Measurements from ENCODE around the gene FLT3.
"Not testable (repeated sequence)": the region's sequence is repeated elsewhere in the genome, so short reads cannot be mapped to it uniquely, and the experiment has no call there.

DNA sequence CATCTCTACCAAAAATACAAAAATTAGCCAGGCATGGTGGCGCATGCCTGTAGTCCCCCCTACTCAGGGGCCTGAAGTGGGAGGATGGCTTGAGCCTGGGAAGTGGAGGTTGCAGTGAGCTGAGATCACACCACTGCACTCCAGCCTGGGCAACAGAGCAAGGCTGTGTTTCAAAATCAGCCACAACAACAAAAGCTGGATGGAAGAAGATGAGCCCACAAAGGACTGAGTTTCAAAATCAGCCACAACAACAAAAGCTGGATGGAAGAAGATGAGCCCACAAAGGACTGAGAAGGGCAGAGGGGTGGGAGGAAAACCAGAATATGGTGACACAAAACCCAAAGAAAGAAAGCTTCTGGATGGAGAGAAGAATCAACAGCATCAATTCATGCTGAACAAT, 67.9 kb downstream of the FLT3 start:
- TF ChIP-seq POLR2AphosphoS5 (IDR thresholded peaks at IDR 0.05; ENCODE audit: low read depth): peak; percentile 39; the same call in 1 of the 2 replicates
- TF ChIP-seq, protein P1, sequence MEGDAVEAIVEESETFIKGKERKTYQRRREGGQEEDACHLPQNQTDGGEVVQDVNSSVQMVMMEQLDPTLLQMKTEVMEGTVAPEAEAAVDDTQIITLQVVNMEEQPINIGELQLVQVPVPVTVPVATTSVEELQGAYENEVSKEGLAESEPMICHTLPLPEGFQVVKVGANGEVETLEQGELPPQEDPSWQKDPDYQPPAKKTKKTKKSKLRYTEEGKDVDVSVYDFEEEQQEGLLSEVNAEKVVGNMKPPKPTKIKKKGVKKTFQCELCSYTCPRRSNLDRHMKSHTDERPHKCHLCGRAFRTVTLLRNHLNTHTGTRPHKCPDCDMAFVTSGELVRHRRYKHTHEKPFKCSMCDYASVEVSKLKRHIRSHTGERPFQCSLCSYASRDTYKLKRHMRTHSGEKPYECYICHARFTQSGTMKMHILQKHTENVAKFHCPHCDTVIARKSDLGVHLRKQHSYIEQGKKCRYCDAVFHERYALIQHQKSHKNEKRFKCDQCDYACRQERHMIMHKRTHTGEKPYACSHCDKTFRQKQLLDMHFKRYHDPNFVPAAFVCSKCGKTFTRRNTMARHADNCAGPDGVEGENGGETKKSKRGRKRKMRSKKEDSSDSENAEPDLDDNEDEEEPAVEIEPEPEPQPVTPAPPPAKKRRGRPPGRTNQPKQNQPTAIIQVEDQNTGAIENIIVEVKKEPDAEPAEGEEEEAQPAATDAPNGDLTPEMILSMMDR (IDR thresholded peaks at IDR 0.05; ENCODE audit: insufficient read depth, low read length): not testable (repeated sequence)
- TF ChIP-seq, protein P2, sequence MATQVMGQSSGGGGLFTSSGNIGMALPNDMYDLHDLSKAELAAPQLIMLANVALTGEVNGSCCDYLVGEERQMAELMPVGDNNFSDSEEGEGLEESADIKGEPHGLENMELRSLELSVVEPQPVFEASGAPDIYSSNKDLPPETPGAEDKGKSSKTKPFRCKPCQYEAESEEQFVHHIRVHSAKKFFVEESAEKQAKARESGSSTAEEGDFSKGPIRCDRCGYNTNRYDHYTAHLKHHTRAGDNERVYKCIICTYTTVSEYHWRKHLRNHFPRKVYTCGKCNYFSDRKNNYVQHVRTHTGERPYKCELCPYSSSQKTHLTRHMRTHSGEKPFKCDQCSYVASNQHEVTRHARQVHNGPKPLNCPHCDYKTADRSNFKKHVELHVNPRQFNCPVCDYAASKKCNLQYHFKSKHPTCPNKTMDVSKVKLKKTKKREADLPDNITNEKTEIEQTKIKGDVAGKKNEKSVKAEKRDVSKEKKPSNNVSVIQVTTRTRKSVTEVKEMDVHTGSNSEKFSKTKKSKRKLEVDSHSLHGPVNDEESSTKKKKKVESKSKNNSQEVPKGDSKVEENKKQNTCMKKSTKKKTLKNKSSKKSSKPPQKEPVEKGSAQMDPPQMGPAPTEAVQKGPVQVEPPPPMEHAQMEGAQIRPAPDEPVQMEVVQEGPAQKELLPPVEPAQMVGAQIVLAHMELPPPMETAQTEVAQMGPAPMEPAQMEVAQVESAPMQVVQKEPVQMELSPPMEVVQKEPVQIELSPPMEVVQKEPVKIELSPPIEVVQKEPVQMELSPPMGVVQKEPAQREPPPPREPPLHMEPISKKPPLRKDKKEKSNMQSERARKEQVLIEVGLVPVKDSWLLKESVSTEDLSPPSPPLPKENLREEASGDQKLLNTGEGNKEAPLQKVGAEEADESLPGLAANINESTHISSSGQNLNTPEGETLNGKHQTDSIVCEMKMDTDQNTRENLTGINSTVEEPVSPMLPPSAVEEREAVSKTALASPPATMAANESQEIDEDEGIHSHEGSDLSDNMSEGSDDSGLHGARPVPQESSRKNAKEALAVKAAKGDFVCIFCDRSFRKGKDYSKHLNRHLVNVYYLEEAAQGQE (IDR thresholded peaks at IDR 0.05; ENCODE audit: insufficient replicate concordance, low read depth): not testable (repeated sequence)
- not testable (repeated sequence) for TF ChIP-seq SPI1 (IDR thresholded peaks at IDR 0.05; ENCODE audit: borderline replicate concordance, low read depth); GABPA (IDR thresholded peaks at IDR 0.05; ENCODE audit: low read depth)

Measured in HL-60 (cell line).